22Rv1 (cell line): ENCODE results near the gene GAL3ST1.

Experiments
- CTCF ChIP-seq: fragments of 450-650 bp; IDR thresholded peaks from 2 replicates; pipeline ENCODE4 v1.5.1; 2017; ENCODE audit warnings: mild to moderate bottlenecking
- ZFX ChIP-seq: fragments of 450-650 bp; IDR thresholded peaks from 2 replicates; pipeline ENCODE4 v1.6.1; 2017; ENCODE audit warnings: antibody characterized with exemption, borderline replicate concordance

- TF ChIP-seq CTCF = peak; percentile 53
- no peak for TF ChIP-seq ZFX
Observed at GRCh38 chr22:30602049-30602448, 27.6 kb upstream of the GAL3ST1 start.
